ENCODE data around the gene UTP3. TPM values are rescaled to one million over a fixed set of nuclear protein-coding genes. Genes with fewer than 3 reads are reported as not detected.
"Not testable (repeated sequence)": the region's sequence is repeated elsewhere in the genome, so short reads cannot be mapped to it uniquely, and the experiment has no call there.

The UTP3 gene
- total RNA-seq, 4 donors from 2014 or later, result 12.4 to 17.7 (median 15.5) TPM

- H3K4me3 ChIP-seq (replicated peaks in 1 of 3), result peak overlapping the region; percentile 42 to 88 (median 57)
- H3K27ac ChIP-seq, result peak overlapping the region; percentile 90 to 98 (median 95)
- whole genome bisulfite sequencing, 2 donors, result 66 to 74% methylated on average over 13 of the region's 13 CpGs
- peaks cover 0 to 2% of the 10 kb centered on the region in 2 donors for H3K36me3 ChIP-seq
- intact Hi-C loops (cut with DNase I), result loop anchor here (10.0 kb wide), 1 partner anchor 307 kb away; the partner anchor contains the start of gene DCK
- no peaks in the 10 kb centered on the region for H3K9me3 ChIP-seq
- peak; percentile 12 to 37 for DNase-seq
- H3K4me1 ChIP-seq, result peaks cover 24 to 30% of the 10 kb centered on the region in 2 donors
- no peaks in the 10 kb centered on the region for H3K27me3 ChIP-seq
- TF ChIP-seq POLR2A (IDR thresholded peaks at IDR 0.05), result no peak
- TF ChIP-seq, protein P1, sequence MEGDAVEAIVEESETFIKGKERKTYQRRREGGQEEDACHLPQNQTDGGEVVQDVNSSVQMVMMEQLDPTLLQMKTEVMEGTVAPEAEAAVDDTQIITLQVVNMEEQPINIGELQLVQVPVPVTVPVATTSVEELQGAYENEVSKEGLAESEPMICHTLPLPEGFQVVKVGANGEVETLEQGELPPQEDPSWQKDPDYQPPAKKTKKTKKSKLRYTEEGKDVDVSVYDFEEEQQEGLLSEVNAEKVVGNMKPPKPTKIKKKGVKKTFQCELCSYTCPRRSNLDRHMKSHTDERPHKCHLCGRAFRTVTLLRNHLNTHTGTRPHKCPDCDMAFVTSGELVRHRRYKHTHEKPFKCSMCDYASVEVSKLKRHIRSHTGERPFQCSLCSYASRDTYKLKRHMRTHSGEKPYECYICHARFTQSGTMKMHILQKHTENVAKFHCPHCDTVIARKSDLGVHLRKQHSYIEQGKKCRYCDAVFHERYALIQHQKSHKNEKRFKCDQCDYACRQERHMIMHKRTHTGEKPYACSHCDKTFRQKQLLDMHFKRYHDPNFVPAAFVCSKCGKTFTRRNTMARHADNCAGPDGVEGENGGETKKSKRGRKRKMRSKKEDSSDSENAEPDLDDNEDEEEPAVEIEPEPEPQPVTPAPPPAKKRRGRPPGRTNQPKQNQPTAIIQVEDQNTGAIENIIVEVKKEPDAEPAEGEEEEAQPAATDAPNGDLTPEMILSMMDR (IDR thresholded peaks at IDR 0.05), result no peak
Measured at GRCh38 chr4:70687392-70687791, 940 bp upstream of the UTP3 start.

- 1 to 3% methylated on average over 19 of the region's 19 CpGs for WGBS, 2 donors
- Histone ChIP-seq H3K36me3 (peaks cover 0 to 2% of the 10 kb centered on the region in 2 donors), H3K27ac (peak overlapping the region; percentile 79 to 98 (median 82)), H3K9me3 (no peaks in the 10 kb centered on the region), H3K27me3 (no peaks in the 10 kb centered on the region), H3K4me3 (replicated peaks in 1 of 3) (peak overlapping the region; percentile 77 to 98 (median 88)), H3K4me1 (peaks cover 26 to 30% of the 10 kb centered on the region in 2 donors)
- intact Hi-C loops (cut with DNase I), result loop anchor here (10.0 kb wide), 1 partner anchor 306 kb away; the partner anchor contains the start of gene DCK
- no peak for DNase-seq
- TF ChIP-seq, protein P1 (IDR thresholded peaks at IDR 0.05), result no peak
- no peak for TF ChIP-seq POLR2A (IDR thresholded peaks at IDR 0.05)
Measured at GRCh38 chr4:70688795-70689231, 481 bp downstream of the UTP3 start.

- peaks cover 26 to 30% of the 10 kb centered on the region in 2 donors for H3K4me1 ChIP-seq
- intact Hi-C loops (cut with DNase I), result no loop called here
- 80 to 81% methylated on average over 1 of the region's 1 CpG for WGBS, 2 donors
- no peak overlapping the region for H3K4me3 ChIP-seq (replicated peaks in 1 of 3)
- TF ChIP-seq, protein P1 (IDR thresholded peaks at IDR 0.05), result no peak
- TF ChIP-seq POLR2A (IDR thresholded peaks at IDR 0.05), result no peak
- no peaks in the 10 kb centered on the region for H3K9me3 ChIP-seq
- no peak overlapping the region for H3K27ac ChIP-seq
- H3K36me3 ChIP-seq, result peaks cover 0 to 2% of the 10 kb centered on the region in 2 donors
- no peaks in the 10 kb centered on the region for H3K27me3 ChIP-seq
- DNase-seq, result no peak
Measured at GRCh38 chr4:70691661-70692060, 3.3 kb downstream of the UTP3 start.

GRCh38 chr4:70694633-70695032, 6.3 kb downstream of the UTP3 start:
- WGBS, 2 donors, result 92 to 94% methylated on average over 7 of the region's 7 CpGs
- H3K27me3 ChIP-seq; intact Hi-C loops (cut with DNase I); H3K27ac ChIP-seq; H3K4me3 ChIP-seq (replicated peaks in 1 of 3); H3K36me3 ChIP-seq; H3K9me3 ChIP-seq; DNase-seq: not testable (repeated sequence)
- peaks cover 17 to 19% of the 10 kb centered on the region in 2 donors for H3K4me1 ChIP-seq

- DNase-seq; H3K4me3 ChIP-seq (replicated peaks in 1 of 3); H3K9me3 ChIP-seq; H3K27me3 ChIP-seq; intact Hi-C loops (cut with DNase I); H3K27ac ChIP-seq; H3K36me3 ChIP-seq; H3K4me1 ChIP-seq: not testable (repeated sequence)
- WGBS, 2 donors, result 90 to 94% methylated on average over 8 of the region's 8 CpGs
Measured at GRCh38 chr4:70698435-70698834, 10.1 kb downstream of the UTP3 start.

GRCh38 chr4:70700712-70701111, 12.4 kb downstream of the UTP3 start:
- TF ChIP-seq POLR2A (IDR thresholded peaks at IDR 0.05), result no peak
- TF ChIP-seq, protein P1 (IDR thresholded peaks at IDR 0.05), result no peak
- H3K36me3 ChIP-seq, result no peaks in the 10 kb centered on the region
- peaks cover 0 to 9% of the 10 kb centered on the region in 2 donors for H3K4me1 ChIP-seq
- no peak overlapping the region for H3K4me3 ChIP-seq (replicated peaks in 1 of 3)
- no peaks in the 10 kb centered on the region for H3K27me3 ChIP-seq
- intact Hi-C loops (cut with DNase I), result loop anchor here (10.0 kb wide), 1 partner anchor 134 kb away; the partner anchor contains the start of gene GRSF1
- H3K27ac ChIP-seq, result no peak overlapping the region
- 84 to 86% methylated on average over 5 of the region's 5 CpGs for WGBS, 2 donors
- no peaks in the 10 kb centered on the region for H3K9me3 ChIP-seq
- DNase-seq, result no peak

Data from thyroid gland (tissue), 4 donors.